Umbilical cord (tissue), 2 donors: ENCODE results near the gene WDR75. TPM values are rescaled to one million over a fixed set of nuclear protein-coding genes. Genes with fewer than 3 reads are reported as not detected.
A peak's percentile ranks its signal among the peaks of the same experiment; 100 is the strongest.
"Not testable (repeated sequence)": the region's sequence is repeated elsewhere in the genome, so short reads cannot be mapped to it uniquely, and the experiment has no call there.

Experiments
- DNase-seq: peaks from one replicate; pipeline ENCODE4 v3.0.0-alpha.2; 2015; ENCODE audit warnings: low spot score
- total RNA-seq: library from RNA; depleted of rRNA; stranded (reverse); fragments of >200 nt; gene quantifications from one replicate; pipeline ENCODE4 v1.2.3, GENCODE V29; 2014; ENCODE audit warnings: low replicate concordance; ENCODE audit not compliant: insufficient read depth

Gene WDR75
- total RNA-seq, 1 donor from 2014 or later = 34.4 TPM

GRCh38 chr2:189440644-189440946, 679 bp upstream of the WDR75 start:
- no peak for DNase-seq

GRCh38 chr2:189441709-189442074, 418 bp downstream of the WDR75 start:
- no peak for DNase-seq

- DNase-seq = no peak
Observed at GRCh38 chr2:189442468-189442867, 1.2 kb downstream of the WDR75 start.

GRCh38 chr2:189444322-189444721, 3.0 kb downstream of the WDR75 start:
- no peak for DNase-seq

- no peak for DNase-seq
Observed at GRCh38 chr2:189446780-189447179, 5.5 kb downstream of the WDR75 start.

- DNase-seq = no peak
Observed at GRCh38 chr2:189454009-189454408, 12.7 kb downstream of the WDR75 start.

GRCh38 chr2:189465076-189465475, 23.8 kb downstream of the WDR75 start:
- DNase-seq = no peak

- no peak for DNase-seq
Observed at GRCh38 chr2:189465478-189465877, 24.2 kb downstream of the WDR75 start.

- no peak for DNase-seq
Observed at GRCh38 chr2:189466046-189466445, 24.8 kb downstream of the WDR75 start.

GRCh38 chr2:189466656-189467055, 25.4 kb downstream of the WDR75 start:
- DNase-seq = peak; percentile 67

GRCh38 chr2:189467160-189467559, 25.9 kb downstream of the WDR75 start:
- DNase-seq = no peak

GRCh38 chr2:189467593-189467992, 26.3 kb downstream of the WDR75 start:
- no peak for DNase-seq

GRCh38 chr2:189474526-189474925, 33.3 kb downstream of the WDR75 start:
- no peak for DNase-seq

- DNase-seq = no peak
Observed at GRCh38 chr2:189477756-189478155, 36.5 kb downstream of the WDR75 start.

- DNase-seq = not testable (repeated sequence)
Observed at GRCh38 chr2:189478289-189478688, 37.0 kb downstream of the WDR75 start.

- DNase-seq = peak; percentile 38
Observed at GRCh38 chr2:189481071-189481470, 39.8 kb downstream of the WDR75 start.

- DNase-seq = no peak
Observed at GRCh38 chr2:189483571-189483970, 42.3 kb downstream of the WDR75 start.

GRCh38 chr2:189483980-189484740, 42.9 kb downstream of the WDR75 start:
- peak; percentile 63 for DNase-seq

GRCh38 chr2:189485146-189485545, 43.9 kb downstream of the WDR75 start:
- peak; percentile 49 for DNase-seq

- DNase-seq = peak; percentile 37
Observed at GRCh38 chr2:189486237-189486770, 45.0 kb downstream of the WDR75 start.

GRCh38 chr2:189487283-189488007, 46.2 kb downstream of the WDR75 start:
- DNase-seq = no peak

GRCh38 chr2:189488008-189488310, 46.7 kb downstream of the WDR75 start:
- DNase-seq = peak; percentile 15

GRCh38 chr2:189492451-189492850, 51.2 kb downstream of the WDR75 start:
- no peak for DNase-seq
